Measurements from ENCODE around the gene LRRFIP1. TPM values are rescaled to one million over a fixed set of nuclear protein-coding genes. Genes with fewer than 3 reads are reported as not detected.

Gene LRRFIP1
- total and polyA plus RNA-seq, 2 donors (not counting 1 experiment from before 2014, with no cell fraction given) = 42.0 to 139 TPM

- peaks cover 32 to 48% of the 10 kb centered on the region in 2 donors for H3K4me1 ChIP-seq (ENCODE audit: control insufficient read depth in 2 of 2, insufficient read depth in 2 of 2, low read length in 2 of 2)
- H2AFZ ChIP-seq (ENCODE audit: insufficient read depth, low read depth, low read length, poor library complexity, severe bottlenecking) = no peak overlapping the region
- no peaks in the 10 kb centered on the region for H4K20me1 ChIP-seq (ENCODE audit: control insufficient read depth, insufficient read depth, low read length, poor library complexity, severe bottlenecking)
- DNase-seq (no peak), ATAC-seq (ENCODE audit: low read depth) (no peak)
- TF ChIP-seq, protein P1, sequence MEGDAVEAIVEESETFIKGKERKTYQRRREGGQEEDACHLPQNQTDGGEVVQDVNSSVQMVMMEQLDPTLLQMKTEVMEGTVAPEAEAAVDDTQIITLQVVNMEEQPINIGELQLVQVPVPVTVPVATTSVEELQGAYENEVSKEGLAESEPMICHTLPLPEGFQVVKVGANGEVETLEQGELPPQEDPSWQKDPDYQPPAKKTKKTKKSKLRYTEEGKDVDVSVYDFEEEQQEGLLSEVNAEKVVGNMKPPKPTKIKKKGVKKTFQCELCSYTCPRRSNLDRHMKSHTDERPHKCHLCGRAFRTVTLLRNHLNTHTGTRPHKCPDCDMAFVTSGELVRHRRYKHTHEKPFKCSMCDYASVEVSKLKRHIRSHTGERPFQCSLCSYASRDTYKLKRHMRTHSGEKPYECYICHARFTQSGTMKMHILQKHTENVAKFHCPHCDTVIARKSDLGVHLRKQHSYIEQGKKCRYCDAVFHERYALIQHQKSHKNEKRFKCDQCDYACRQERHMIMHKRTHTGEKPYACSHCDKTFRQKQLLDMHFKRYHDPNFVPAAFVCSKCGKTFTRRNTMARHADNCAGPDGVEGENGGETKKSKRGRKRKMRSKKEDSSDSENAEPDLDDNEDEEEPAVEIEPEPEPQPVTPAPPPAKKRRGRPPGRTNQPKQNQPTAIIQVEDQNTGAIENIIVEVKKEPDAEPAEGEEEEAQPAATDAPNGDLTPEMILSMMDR (IDR thresholded peaks at IDR 0.05) = no peak
- no peak for TF ChIP-seq EZH2 (IDR thresholded peaks at IDR 0.05; ENCODE audit: borderline replicate concordance, insufficient read depth, low read depth, low read length, poor library complexity, severe bottlenecking)
- no peak overlapping the region for H3K27ac ChIP-seq (ENCODE audit: low read length in 2 of 2)
- H3K79me2 ChIP-seq (ENCODE audit: control insufficient read depth, insufficient read depth, low read length) = no peaks in the 10 kb centered on the region
- H3K27me3 ChIP-seq (replicated peaks in 1 of 4; ENCODE audit: control extremely low read depth in 1 of 4, control insufficient read depth in 3 of 4, insufficient read depth in 4 of 4, low read length in 3 of 4) = peaks cover 0 to 12% (median 4%) of the 10 kb centered on the region in 4 experiments
- H3K4me1 Mint-ChIP-seq = peaks cover 45% of the 10 kb centered on the region
- H3K36me3 ChIP-seq (replicated peaks in 1 of 2; ENCODE audit: control extremely low read depth in 1 of 2, control insufficient read depth in 1 of 2, extremely low read depth in 1 of 2, insufficient read depth in 2 of 2, low read length in 1 of 2) = no peaks in the 10 kb centered on the region
- ChIA-PET CTCF (interaction anchor here (1.1 to 9.4 kb wide), 3 partner anchors 77 to 596 kb away, joined by 3 to 269 read pairs (median 4); no protein-coding TSS in a partner anchor), POLR2A (no interaction called here)
- H3K4me3 Mint-ChIP-seq = no peak overlapping the region
- H3K4me3 ChIP-seq (ENCODE audit: control extremely low read depth in 1 of 5, extremely low read depth in 1 of 5, insufficient read depth in 1 of 5, low read depth in 2 of 5, low read length in 4 of 5) = no peak overlapping the region
- H3K4me2 ChIP-seq (replicated peaks; ENCODE audit: low read depth, low read length, poor library complexity, severe bottlenecking) = no peak overlapping the region
- no peaks in the 10 kb centered on the region for H3K9me3 ChIP-seq (ENCODE audit: control extremely low read depth in 1 of 3, control insufficient read depth in 2 of 3, insufficient read depth in 1 of 3, low read length in 2 of 3)
- no peaks in the 10 kb centered on the region for H3K9me3 Mint-ChIP-seq (ENCODE audit: insufficient read depth)
- H3K27me3 Mint-ChIP-seq = peaks cover 24% of the 10 kb centered on the region
- intact Hi-C loops (cut with micrococcal nuclease) = loop anchor here (5.0 kb wide), 1 partner anchor 34 kb away; no protein-coding TSS in a partner anchor
- H3K27ac Mint-ChIP-seq = no peak overlapping the region
- no peak overlapping the region for H3K9ac ChIP-seq (ENCODE audit: low read length)
- WGBS (ENCODE audit: insufficient coverage) = 94% methylated on average over 6 of the region's 6 CpGs
Measured at GRCh38 chr2:237667893-237668292, 40.5 kb downstream of the LRRFIP1 start.

DNA sequence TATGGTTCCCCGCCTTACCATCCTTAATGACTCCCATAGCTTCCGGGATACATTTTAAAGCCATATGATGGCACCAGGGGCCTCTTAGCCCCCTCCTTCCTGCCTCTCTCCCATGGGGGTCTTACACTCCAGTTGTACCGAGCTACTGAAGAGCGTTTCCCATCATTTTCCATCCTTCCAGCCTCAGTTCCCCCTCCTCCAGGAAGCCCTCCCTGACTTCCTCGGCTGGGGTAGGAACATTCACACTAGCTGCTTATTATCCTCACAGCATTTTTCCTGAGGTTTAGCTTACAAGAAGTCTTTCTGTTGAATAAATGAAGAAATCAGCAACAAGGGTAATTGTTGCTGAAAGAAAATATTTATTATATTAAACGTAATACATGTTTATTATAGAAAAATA, 41.1 kb downstream of the LRRFIP1 start:
- DNase-seq = no peak
- H3K27ac ChIP-seq (ENCODE audit: low read length in 2 of 2) = no peak overlapping the region
- H3K4me1 Mint-ChIP-seq = peaks cover 48% of the 10 kb centered on the region
- H3K4me2 ChIP-seq (replicated peaks; ENCODE audit: low read depth, low read length, poor library complexity, severe bottlenecking) = no peak overlapping the region
- H3K4me3 Mint-ChIP-seq = no peak overlapping the region
- H3K79me2 ChIP-seq (ENCODE audit: control insufficient read depth, insufficient read depth, low read length) = no peaks in the 10 kb centered on the region
- H3K4me1 ChIP-seq (ENCODE audit: control insufficient read depth in 2 of 2, insufficient read depth in 2 of 2, low read length in 2 of 2) = peaks cover 36 to 48% of the 10 kb centered on the region in 2 donors
- 90% methylated on average over 3 of the region's 6 CpGs for WGBS (ENCODE audit: insufficient coverage)
- CTCF ChIA-PET = interaction anchor here (0.6 to 9.4 kb wide), 5 partner anchors 15 to 596 kb away, joined by 3 to 269 read pairs (median 4); no protein-coding TSS in a partner anchor
- POLR2A ChIA-PET = no interaction called here
- peaks cover 0 to 11% (median 4%) of the 10 kb centered on the region in 4 experiments for H3K27me3 ChIP-seq (replicated peaks in 1 of 4; ENCODE audit: control extremely low read depth in 1 of 4, control insufficient read depth in 3 of 4, insufficient read depth in 4 of 4, low read length in 3 of 4)
- no peaks in the 10 kb centered on the region for H3K9me3 Mint-ChIP-seq (ENCODE audit: insufficient read depth)
- intact Hi-C loops (cut with micrococcal nuclease) = loop anchor here (5.0 kb wide), 1 partner anchor 34 kb away; no protein-coding TSS in a partner anchor
- H3K27ac Mint-ChIP-seq = no peak overlapping the region
- H2AFZ ChIP-seq (ENCODE audit: insufficient read depth, low read depth, low read length, poor library complexity, severe bottlenecking) = no peak overlapping the region
- no peak for ATAC-seq (ENCODE audit: low read depth)
- H4K20me1 ChIP-seq (ENCODE audit: control insufficient read depth, insufficient read depth, low read length, poor library complexity, severe bottlenecking) = no peaks in the 10 kb centered on the region
- TF ChIP-seq, protein P1 (IDR thresholded peaks at IDR 0.05) = no peak
- no peak for TF ChIP-seq EZH2 (IDR thresholded peaks at IDR 0.05; ENCODE audit: borderline replicate concordance, insufficient read depth, low read depth, low read length, poor library complexity, severe bottlenecking)
- H3K27me3 Mint-ChIP-seq = peaks cover 23% of the 10 kb centered on the region
- no peak overlapping the region for H3K9ac ChIP-seq (ENCODE audit: low read length)
- no peaks in the 10 kb centered on the region for H3K36me3 ChIP-seq (replicated peaks in 1 of 2; ENCODE audit: control extremely low read depth in 1 of 2, control insufficient read depth in 1 of 2, extremely low read depth in 1 of 2, insufficient read depth in 2 of 2, low read length in 1 of 2)
- no peak overlapping the region for H3K4me3 ChIP-seq (ENCODE audit: control extremely low read depth in 1 of 5, extremely low read depth in 1 of 5, insufficient read depth in 1 of 5, low read depth in 2 of 5, low read length in 4 of 5)
- H3K9me3 ChIP-seq (ENCODE audit: control extremely low read depth in 1 of 3, control insufficient read depth in 2 of 3, insufficient read depth in 1 of 3, low read length in 2 of 3) = no peaks in the 10 kb centered on the region
